NCI-H526 (cell line): ENCODE results near the gene ULK3.

ENCODE experiments used
- DNase-seq, 2 experiments: peaks; one replicate each; lab custom pipeline; 2025; lab: John Stamatoyannopoulos, UW

The ULK3 gene

GRCh38 chr15:74867466-74868038, 24.6 kb upstream of the ULK3 start:
- no peak for DNase-seq

DNA sequence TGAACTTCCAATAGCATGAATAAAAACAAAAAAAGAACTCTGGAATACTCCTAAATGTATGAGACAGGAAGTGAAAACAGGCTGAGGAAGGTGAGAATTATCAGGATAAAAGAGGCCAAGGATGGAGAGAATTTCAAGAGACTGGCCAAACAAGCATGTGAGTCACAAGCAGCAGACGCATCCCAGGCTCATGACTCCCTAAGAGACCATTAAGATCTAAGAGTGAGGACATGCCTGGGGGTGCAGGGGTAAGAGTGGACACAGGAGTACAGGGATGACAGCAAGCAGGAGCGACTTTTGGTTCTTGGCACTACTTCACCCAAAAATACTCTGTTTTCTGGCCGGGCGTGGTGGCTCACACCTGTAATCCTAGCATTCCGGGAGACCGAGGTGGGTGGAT, 23.1 kb upstream of the ULK3 start:
- DNase-seq, result no peak

GRCh38 chr15:74865316-74865715, 22.4 kb upstream of the ULK3 start:
- no peak for DNase-seq

GRCh38 chr15:74864296-74864695, 21.3 kb upstream of the ULK3 start:
- DNase-seq, result no peak

GRCh38 chr15:74863239-74864056, 20.5 kb upstream of the ULK3 start:
- no peak for DNase-seq

GRCh38 chr15:74858369-74858740, 15.4 kb upstream of the ULK3 start:
- no peak for DNase-seq

- DNase-seq, result no peak
These were observed 14.9 kb upstream of the ULK3 start for GRCh38 chr15:74857671-74858368.

DNA sequence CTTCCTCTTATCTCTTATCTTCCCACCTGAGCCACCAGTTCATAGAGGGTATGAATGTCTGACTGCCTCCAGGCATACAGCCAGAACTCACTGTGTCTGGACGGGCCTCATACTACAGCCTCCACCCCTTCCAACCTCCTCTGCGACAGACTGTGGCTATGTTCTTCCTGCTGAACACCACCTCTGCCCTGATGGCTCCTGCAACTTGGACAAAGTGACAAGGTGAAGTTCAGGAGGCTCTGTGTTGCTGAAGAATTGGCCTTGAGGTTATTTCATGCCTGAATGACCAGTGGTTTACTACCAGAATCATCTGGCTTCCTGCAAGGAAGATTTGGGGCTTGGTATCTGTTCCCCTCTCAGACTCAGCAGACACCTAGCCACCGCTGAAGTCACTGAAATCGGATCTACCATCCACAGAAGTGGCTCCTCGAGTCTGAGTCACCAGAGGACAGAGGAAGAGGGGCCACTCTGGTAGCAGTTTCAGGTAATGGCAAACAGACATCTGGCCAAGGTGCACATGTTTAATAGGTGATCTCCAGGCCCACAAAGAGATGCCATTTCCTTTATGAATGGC, 14.2 kb upstream of the ULK3 start:
- DNase-seq, result no peak

GRCh38 chr15:74856537-74856936, 13.6 kb upstream of the ULK3 start:
- no peak for DNase-seq

- DNase-seq, result no peak
These were observed 12.9 kb upstream of the ULK3 start for GRCh38 chr15:74855857-74856256.

DNA sequence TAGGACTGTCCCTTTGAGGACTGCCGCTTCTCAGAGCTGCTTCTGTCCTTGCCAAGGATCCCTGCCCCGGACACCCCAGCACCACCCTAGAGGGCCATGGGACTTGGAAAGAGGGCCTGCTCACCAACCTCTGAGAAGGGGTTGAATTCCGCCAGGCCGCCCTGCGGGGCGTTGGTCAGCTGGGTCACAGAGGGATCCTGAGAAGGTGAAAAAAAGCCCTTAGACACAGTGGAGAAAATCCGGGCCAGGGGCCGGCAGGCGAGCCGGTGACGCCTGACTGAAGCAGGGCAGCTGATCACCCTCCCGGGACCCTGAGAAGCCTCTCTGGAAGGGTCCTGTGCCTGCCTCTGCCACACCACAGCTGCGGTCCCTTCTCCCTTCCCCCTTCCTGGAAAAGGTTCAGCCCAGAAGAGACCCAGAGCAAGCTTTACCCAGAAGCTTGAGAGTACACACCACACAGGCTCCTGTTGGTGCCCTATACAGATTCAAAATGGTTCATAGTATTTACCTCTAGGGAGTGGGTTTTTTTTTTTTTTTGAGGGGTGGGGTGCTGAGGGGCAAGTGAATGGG, 11.6 kb upstream of the ULK3 start:
- no peak for DNase-seq

- no peak for DNase-seq
These were observed 9.0 kb upstream of the ULK3 start for GRCh38 chr15:74851960-74852359.

DNA sequence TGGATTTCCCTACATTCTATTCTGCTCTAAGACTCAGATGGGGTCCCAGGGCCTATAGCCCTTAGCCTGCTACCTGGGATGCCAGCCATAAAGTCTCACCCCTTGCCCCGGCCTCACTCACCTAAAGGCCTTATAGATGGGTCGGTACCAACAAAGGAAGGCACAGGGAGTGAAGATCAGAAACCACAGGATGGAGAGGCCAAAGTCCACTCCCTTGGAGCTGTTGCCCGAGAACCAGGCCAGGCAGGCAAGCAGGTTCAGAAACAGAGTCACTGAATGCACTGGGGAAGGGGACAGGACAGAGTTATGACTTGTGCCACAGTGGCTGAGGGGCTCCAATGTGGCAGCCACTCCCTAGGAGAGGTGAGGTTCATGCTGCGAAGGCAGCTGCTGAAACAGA, 7.4 kb upstream of the ULK3 start:
- no peak for DNase-seq

DNA sequence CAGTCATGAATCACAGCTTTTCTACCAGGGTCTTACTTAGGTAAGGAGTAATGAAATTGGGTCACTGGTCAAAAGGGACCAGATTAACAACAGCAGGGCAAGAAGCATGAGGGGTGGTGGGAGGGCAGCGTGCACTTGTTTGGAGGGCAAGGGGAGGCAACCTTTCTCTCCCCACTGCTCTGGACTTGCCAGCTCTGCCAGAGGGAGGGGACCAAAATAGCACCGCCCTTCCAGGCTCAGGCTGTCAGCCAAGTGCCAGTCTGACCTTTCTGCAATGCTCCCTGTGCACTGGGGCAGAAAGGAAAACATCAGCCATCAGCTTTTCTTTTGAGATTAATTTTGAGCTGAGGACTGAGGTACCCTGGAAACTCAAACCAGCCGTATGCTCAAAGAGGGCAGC, 4.5 kb upstream of the ULK3 start:
- no peak for DNase-seq

- no peak for DNase-seq
These were observed 2.6 kb upstream of the ULK3 start for GRCh38 chr15:74845581-74845980.

- no peak for DNase-seq
These were observed 2.2 kb upstream of the ULK3 start for GRCh38 chr15:74845208-74845568.

- DNase-seq, result no peak
These were observed 1.6 kb upstream of the ULK3 start for GRCh38 chr15:74844319-74845207.

- no peak for DNase-seq
These were observed 939 bp upstream of the ULK3 start for GRCh38 chr15:74843891-74844299.

DNA sequence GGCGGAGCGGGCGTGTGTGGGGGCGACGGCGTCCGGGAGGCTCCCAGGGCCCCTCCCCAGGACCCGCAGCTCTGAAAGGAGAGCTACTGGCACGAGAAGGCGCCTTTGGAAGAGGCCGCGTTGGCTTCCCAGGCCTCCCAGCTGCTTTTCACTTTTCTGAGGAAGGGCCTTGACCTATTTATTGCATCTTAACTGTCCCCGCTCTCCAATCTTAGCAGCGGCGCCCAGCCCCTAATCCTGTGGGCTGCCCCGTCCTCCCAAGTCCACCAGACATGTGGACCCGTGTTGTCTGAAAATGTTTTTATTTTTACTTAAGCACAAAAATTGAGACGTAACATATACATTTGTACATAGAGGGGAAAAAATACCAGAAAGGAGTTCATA, 481 bp upstream of the ULK3 start:
- no peak for DNase-seq

GRCh38 chr15:74841891-74842373, 1.0 kb downstream of the ULK3 start:
- DNase-seq, result no peak
